Measurements from ENCODE around the gene ZNF317. TPM values are rescaled to one million over a fixed set of nuclear protein-coding genes. Genes with fewer than 3 reads are reported as not detected.

ZNF317 gene
- 17.4 TPM for polyA plus RNA-seq (ENCODE audit: insufficient read length)

DNA sequence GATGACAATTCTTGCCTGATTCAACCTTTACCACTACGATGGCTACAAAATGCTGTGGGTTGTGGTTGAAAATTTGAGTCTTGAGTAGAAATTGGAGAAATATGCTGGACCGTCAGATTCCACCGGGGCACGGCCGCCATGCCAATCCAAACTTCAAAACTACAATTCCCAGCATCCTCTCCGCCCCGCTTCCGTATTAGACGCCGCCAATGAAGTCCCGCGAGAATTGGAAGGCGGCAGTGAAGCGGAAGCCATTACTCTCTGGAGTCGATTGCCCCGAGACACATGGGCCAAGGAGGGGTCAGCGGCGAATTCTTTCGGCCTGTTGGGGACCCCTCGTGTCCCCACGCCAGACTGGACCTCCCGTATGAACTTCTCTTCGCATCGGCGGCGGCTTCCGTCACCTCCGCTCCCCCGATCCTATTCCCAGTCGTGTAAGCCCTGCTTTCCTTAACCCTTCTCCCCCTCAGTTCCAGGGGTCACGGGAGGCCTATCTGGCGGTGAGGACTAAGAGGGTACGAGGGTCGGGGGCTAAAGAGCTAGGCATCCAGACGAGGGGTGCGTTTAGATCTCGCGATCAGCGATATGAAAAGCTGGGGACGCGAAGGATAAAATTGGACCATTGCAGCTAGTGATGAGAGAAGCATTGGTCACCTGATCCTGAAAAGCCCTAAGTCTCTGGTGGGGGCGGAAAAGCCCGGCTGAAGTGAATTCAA, at the start of gene ZNF317:
ZNF317 (plus strand) TSS at position 239 of the 716 bp plus-strand sequence. CDS start 15,620 bp downstream, outside the sequence.
- DNase-seq (ENCODE audit: low read depth): peak; percentile 91

DNA sequence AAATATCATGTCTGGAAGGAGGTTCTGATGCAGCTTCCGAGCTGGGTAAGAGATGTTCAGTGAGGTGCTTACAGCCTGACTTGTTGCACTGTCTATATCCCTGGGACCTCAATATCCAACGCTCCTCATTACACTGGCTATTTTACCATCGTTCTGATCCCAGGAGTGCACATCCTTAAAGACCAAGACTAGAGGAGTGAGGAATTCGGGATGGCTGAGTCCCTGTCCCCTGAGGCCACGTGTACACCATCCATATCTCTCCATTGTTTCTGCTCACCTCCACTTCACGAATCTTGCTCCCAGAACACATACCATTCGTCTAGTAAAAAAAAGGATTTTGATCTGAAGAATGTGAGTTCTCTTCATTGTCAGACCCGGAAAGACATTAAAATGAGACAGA, 32.8 kb upstream of the ZNF317 start, which contains the start of gene OR7G2:
OR7G2 (minus strand) TSS at position 101 of the 400 bp plus-strand sequence. CDS start 4,232 bp downstream, outside the sequence.
- no peak for DNase-seq (ENCODE audit: low read depth)

GRCh38 chr19:9109959-9110358, 30.2 kb upstream of the ZNF317 start:
- DNase-seq (ENCODE audit: low read depth): no peak

DNA sequence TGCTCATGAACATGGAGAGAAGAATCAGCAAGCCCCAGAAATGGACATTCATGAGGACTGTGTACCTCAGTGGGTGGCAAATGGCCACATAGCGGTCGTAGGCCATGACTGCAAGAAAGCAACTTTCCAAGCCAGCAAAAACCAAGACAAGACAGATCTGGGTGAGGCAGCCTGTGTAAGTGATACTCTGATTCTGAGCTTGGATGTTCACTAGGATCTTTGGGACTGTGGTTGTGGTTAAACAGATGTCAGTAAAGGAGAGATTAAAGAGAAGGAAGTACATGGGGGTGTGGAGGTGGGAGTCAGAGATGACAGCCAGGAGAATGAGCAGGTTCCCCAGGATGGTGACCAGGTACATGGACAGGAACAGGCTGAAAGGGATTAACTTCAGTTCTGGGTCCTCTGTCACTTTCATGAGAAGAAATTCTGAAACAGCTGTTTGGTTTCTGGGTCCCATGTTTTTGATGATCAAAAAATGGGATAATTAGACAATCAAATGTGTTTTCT, 24.8 kb upstream of the ZNF317 start, which contains the start of gene OR7G1:
OR7G1 (minus strand) TSS at position 457 of the 507 bp plus-strand sequence; CDS start at position 457, 0 bp downstream.
- no peak for DNase-seq (ENCODE audit: low read depth)

- no peak for DNase-seq (ENCODE audit: low read depth)
These were observed 23.6 kb upstream of the ZNF317 start for GRCh38 chr19:9116547-9116946.

- no peak for DNase-seq (ENCODE audit: low read depth)
These were observed 13.2 kb upstream of the ZNF317 start, which contains the start of gene OR7G3 for GRCh38 chr19:9126900-9127405. Gene OR7G3 (minus strand): TSS chr19:9126950. CDS start chr19:9126950, 0 bp downstream.

DNA sequence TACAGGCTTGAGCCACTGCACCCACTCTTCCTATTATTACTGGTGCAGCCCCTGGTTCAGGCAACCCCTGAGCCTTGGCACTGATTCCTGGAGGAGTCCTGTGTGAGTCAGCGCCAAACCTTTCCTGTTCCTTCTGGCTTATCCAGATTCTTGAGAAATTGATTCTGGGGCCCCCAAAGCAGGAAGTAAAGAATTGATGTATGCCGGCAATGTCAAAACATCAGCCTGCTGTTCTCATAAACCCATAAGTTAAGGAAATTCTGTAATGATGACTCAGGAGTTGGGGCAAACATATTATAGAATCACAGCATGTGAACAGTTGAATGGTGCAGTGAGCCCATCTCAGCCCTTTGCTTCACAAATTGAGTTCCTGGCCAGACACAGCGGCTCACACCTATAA, 12.0 kb upstream of the ZNF317 start:
- DNase-seq (ENCODE audit: low read depth): no peak

GRCh38 chr19:9130965-9131364, 9.2 kb upstream of the ZNF317 start:
- DNase-seq (ENCODE audit: low read depth): no peak

DNA sequence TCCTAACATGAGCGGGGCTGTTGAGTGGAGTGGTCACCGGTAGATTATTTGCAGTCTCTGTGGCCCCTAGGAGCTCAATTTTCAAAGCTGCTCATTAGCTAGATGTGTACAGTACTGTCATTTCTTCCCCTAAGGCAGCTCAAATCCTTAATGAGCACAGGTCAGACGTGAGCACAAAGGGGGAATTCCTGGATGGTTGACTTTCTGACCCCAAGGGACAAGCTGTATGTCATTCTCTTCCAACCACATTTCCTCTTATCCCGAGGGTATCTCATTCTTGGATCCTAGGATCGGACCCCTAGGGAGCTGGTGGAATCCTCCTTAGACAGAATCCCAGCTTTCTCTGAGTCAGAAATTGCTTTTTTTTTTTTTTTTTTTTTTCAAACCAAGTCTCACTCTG, 7.8 kb upstream of the ZNF317 start:
- DNase-seq (ENCODE audit: low read depth): no peak

DNA sequence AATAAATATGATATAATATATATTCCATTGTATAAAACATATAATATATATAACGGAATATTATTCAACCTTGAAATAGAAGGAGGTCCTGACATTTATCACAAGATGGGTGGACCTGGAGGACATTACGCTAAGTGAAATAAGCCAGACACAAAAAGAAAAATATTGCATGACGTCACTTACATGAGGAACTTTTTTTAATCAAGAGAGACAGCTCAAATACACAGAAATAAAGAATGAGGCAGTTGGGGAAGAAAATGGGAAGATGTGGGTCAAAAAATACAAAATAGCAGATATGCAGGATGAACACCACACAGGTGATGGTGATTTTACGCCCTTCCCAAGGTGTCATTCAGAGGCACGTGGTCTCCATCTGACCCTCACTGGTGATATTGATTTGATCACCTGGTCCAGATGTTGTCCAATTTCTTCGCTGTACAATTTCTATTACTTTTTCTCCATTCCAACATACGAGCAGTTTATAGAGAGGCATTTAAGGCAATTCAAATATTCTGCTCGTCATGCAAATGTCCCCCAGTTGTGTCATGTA, 513 bp upstream of the ZNF317 start:
- no peak for DNase-seq (ENCODE audit: low read depth)

- DNase-seq (ENCODE audit: low read depth): no peak
These were observed 4.7 kb downstream of the ZNF317 start for GRCh38 chr19:9144920-9145319.

GRCh38 chr19:9146882-9147281, 6.7 kb downstream of the ZNF317 start:
- no peak for DNase-seq (ENCODE audit: low read depth)

- no peak for DNase-seq (ENCODE audit: low read depth)
These were observed 8.5 kb downstream of the ZNF317 start for GRCh38 chr19:9148697-9149096.

- no peak for DNase-seq (ENCODE audit: low read depth)
These were observed 9.8 kb downstream of the ZNF317 start for GRCh38 chr19:9149997-9150396.

- no peak for DNase-seq (ENCODE audit: low read depth)
These were observed 10.5 kb downstream of the ZNF317 start for GRCh38 chr19:9150650-9151049.

DNA sequence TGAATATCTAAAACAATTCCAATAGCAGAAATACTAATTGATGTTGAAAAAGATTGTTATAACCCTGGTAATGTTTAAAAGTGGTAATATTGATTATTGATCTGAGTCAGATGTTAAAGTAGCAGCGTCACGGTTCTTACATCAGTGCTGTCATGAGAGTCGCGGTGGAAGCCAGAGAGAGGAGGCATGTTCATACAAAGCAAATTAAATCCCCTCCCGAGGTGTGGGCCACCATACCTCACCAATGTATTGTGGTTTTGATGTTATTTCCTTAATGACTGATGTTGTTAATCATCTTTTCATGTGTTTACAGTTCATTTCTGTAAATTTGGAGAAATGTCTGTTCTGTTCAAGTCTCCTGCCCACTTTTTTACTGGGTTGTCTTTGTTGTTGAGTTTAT, 11.2 kb downstream of the ZNF317 start:
- DNase-seq (ENCODE audit: low read depth): no peak

DNA sequence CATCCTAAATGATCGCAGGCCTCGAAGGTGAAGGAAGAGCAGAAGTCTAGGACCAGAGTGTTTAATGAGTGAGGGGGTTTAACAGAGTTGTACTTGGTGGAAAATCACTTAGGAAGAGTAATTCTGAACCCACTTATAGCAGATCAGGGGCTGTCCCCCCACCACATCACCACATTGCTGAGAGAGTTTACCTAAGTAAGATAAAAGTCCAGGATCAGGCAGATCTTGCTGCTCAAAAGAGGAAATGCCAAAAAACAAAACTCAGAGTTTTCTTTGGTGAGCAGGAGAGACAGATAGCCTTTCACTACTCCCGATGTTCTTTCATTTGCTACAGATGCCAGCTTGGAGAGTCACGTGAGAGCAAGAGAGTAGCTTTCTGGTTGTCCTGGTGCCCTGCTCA, 15.4 kb downstream of the ZNF317 start:
- no peak for DNase-seq (ENCODE audit: low read depth)

DNA sequence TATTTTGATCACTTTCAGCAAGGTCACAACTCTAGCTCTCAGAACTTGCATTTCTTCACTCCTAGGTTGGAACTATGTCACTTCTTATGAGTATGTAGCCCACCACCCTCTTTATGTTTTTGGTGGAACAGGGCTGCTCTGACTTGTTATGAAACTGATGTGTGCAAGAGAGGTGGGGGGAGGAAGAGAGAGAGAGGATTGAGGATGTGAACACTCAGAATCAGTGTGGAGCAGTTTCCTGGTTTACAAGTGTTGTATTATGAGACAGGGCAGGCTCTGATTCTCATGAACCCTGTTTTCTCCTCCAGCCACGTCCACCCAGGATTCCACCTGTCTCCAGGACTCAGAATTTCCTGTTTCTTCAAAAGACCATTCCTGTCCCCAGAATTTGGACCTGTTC, 16.1 kb downstream of the ZNF317 start:
- DNase-seq (ENCODE audit: low read depth): no peak

DNA sequence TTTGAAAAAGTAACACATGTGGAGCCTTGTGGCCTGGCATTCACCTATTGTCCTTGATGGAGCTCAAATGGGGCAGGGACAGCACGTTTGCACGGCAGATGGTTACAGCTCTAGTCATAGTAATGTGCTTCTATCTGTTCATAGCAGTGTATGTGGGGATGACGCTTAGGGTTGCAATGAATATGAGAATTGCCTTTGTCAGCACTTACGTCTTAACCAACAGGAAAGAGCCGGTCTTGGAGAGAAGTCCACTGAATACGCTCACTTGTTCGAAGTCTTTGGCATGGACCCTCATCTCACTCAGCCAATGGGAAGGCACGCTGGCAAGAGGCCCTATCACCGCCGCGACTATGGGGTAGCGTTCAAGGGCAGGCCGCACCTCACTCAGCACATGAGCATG, 19.7 kb downstream of the ZNF317 start:
- DNase-seq (ENCODE audit: low read depth): no peak

DNA sequence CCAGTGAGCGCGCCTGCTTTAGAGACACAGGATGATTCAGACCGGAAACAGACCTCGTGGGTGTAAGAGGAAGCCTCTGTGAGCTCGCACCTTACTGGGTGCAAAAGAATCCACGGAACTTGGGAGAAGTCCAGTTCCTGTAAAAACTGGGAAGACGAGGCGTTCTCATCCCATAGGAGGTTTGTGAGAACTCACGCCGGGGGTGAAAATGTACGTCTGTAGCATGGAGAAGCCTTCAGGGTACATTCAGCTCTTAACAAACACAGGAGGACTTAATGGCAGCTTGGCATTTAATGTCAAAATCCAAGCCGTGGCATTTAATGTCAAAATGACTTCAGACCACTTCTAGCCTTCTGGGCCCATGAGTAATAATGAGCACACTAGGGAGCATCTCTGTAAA, 21.2 kb downstream of the ZNF317 start:
- no peak for DNase-seq (ENCODE audit: low read depth)

- no peak for DNase-seq (ENCODE audit: low read depth)
These were observed 25.1 kb downstream of the ZNF317 start for GRCh38 chr19:9165261-9165660.

- DNase-seq (ENCODE audit: low read depth): no peak
These were observed 26.6 kb downstream of the ZNF317 start for GRCh38 chr19:9166846-9167245.
